ENCODE data around the gene SYNE4. TPM values are rescaled to one million over a fixed set of nuclear protein-coding genes. Genes with fewer than 3 reads are reported as not detected.
"Not testable (repeated sequence)": the region's sequence is repeated elsewhere in the genome, so short reads cannot be mapped to it uniquely, and the experiment has no call there.

The SYNE4 gene
- total RNA-seq, 2 experiments from 2014 or later: 1.1 to 2.1 TPM

GRCh38 chr19:35957411-35957810 is 51.2 kb downstream of the SYNE4 start:
- H3K9me3 Mint-ChIP-seq; intact Hi-C loops (cut with micrococcal nuclease); H3K36me3 Mint-ChIP-seq (ENCODE audit: low read depth); H3K27ac Mint-ChIP-seq; DNase-seq; H3K27me3 Mint-ChIP-seq (ENCODE audit: low read depth); H3K4me3 Mint-ChIP-seq: not testable (repeated sequence)
- CTCF ChIA-PET: interaction anchor here (1.5 kb wide), 1 partner anchor 10 kb away, joined by 4 read pairs; no protein-coding TSS in a partner anchor
- H3K4me1 Mint-ChIP-seq (ENCODE audit: low read depth): peaks cover 41% of the 10 kb centered on the region

GRCh38 chr19:35955881-35956634 is 52.6 kb downstream of the SYNE4 start:
- H3K36me3 Mint-ChIP-seq (ENCODE audit: low read depth): no peaks in the 10 kb centered on the region
- no peak overlapping the region for H3K4me3 Mint-ChIP-seq
- no peaks in the 10 kb centered on the region for H3K27me3 Mint-ChIP-seq (ENCODE audit: low read depth)
- peaks cover 7% of the 10 kb centered on the region for H3K9me3 Mint-ChIP-seq
- no peak for DNase-seq
- intact Hi-C loops (cut with micrococcal nuclease): no loop called here
- no peak overlapping the region for H3K27ac Mint-ChIP-seq
- CTCF ChIA-PET: interaction anchor here (0.6 kb wide), 1 partner anchor 96 kb away, joined by 3 read pairs; no protein-coding TSS in a partner anchor
- peaks cover 42% of the 10 kb centered on the region for H3K4me1 Mint-ChIP-seq (ENCODE audit: low read depth)

Other genes with a start within 250 kb of the SYNE4 start
- 10 to 100 TPM; 49.5 to 61.6 TPM for gene ARHGAP33, start 233.2 kb downstream of the SYNE4 start, total RNA-seq
- not detected for gene PRODH2, start 196.0 kb downstream of the SYNE4 start, total RNA-seq
- gene NPHS1, start 156.3 kb downstream of the SYNE4 start, total RNA-seq: under 1 TPM in 1 of 2 experiments, not detected in 1; 0.05 TPM
- gene KIRREL2, start 151.9 kb downstream of the SYNE4 start, total RNA-seq: 1 to 10 TPM; 1.0 to 1.1 TPM
- gene APLP1, start 140.2 kb downstream of the SYNE4 start, total RNA-seq: 1 to 10 TPM in 1 of 2 experiments, under 1 TPM in 1; 0.79 to 1.2 TPM
- 10 to 100 TPM; 56.2 to 56.4 TPM for gene NFKBID, start 108.3 kb downstream of the SYNE4 start, total RNA-seq
- 10 to 100 TPM; 11.7 to 14.5 TPM for gene HCST, start 106.3 kb downstream of the SYNE4 start, total RNA-seq
- gene TYROBP, start 100.5 kb downstream of the SYNE4 start, total RNA-seq: not detected
- 1 to 10 TPM; 4.0 TPM for gene LRFN3, start 72.4 kb downstream of the SYNE4 start, total RNA-seq
- gene SDHAF1, start 13.6 kb downstream of the SYNE4 start, total RNA-seq: 10 to 100 TPM; 13.1 to 13.8 TPM
- 10 to 100 TPM; 36.9 to 37.8 TPM for gene ALKBH6, start 5.4 kb upstream of the SYNE4 start, total RNA-seq
- under 1 TPM in 1 of 2 experiments, not detected in 1; 0.15 TPM for gene CLIP3, start 24.1 kb upstream of the SYNE4 start, total RNA-seq
- gene THAP8, start 45.5 kb upstream of the SYNE4 start, total RNA-seq: 1 to 10 TPM; 1.1 to 1.2 TPM
- 10 to 100 TPM; 23.7 to 25.6 TPM for gene WDR62, start 46.1 kb upstream of the SYNE4 start, total RNA-seq
- not detected for gene OVOL3, start 102.3 kb upstream of the SYNE4 start, total RNA-seq
- 10 to 100 TPM; 86.8 to 87.4 TPM for gene POLR2I, start 106.1 kb upstream of the SYNE4 start, total RNA-seq
- gene TBCB, start 106.7 kb upstream of the SYNE4 start, total RNA-seq: 100 to 1,000 TPM; 104 to 105 TPM
- 100 to 1,000 TPM; 301 to 307 TPM for gene CAPNS1, start 131.3 kb upstream of the SYNE4 start, total RNA-seq
- not detected for gene COX7A1, start 143.6 kb upstream of the SYNE4 start, total RNA-seq
- 1 to 10 TPM; 2.0 to 2.2 TPM for gene ZNF565, start 205.9 kb upstream of the SYNE4 start, total RNA-seq
- 10 to 100 TPM; 78.2 to 79.2 TPM for gene ZNF146, start 206.3 kb upstream of the SYNE4 start, total RNA-seq